AG20443 (cell line): ENCODE measurements around the gene RASGEF1B.

Experiments used
- DNase-seq: peaks from one replicate; pipeline ENCODE4 v3.0.0; 2012; ENCODE audit warnings: low spot score, mixed read lengths

Gene RASGEF1B

DNA sequence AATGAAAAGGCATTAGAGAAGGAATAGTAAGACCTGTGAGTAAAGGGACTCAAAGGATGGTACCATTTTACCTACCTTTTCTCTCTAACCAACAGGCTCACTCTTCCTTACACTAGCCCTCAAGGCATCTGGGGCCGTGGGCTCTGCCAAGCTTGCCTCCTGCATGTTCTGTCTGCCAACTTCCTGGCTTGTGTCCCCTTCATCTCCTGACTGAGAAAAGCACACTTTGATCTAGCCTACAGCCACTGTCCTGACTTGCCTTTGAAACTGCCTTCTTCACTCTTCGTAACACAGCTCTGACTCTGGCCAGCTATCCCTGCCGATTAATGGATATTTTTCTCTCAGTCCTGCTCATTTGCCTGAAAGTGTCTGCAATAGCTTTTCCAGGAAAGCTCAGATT, 76.5 kb downstream of the RASGEF1B start:
- DNase-seq = no peak

DNA sequence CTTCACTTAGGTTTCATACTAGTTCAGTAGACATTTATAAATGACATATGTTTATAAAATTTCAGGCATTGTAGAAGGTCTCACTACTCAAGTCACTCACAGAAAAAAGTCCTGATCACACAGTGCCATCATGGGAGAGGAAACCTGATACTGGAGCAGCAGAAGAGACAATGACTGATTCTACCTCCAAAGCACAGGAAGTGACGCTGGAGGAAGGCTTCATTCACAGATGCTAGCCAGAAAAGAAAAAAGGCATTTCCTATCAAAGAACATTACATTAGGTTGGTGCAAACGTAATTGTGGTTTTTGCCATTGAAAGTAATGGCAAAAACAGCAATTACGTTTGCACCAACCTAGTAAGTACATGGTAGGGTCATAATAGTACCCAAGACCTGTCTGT, 79.5 kb downstream of the RASGEF1B start:
- DNase-seq = no peak

DNA sequence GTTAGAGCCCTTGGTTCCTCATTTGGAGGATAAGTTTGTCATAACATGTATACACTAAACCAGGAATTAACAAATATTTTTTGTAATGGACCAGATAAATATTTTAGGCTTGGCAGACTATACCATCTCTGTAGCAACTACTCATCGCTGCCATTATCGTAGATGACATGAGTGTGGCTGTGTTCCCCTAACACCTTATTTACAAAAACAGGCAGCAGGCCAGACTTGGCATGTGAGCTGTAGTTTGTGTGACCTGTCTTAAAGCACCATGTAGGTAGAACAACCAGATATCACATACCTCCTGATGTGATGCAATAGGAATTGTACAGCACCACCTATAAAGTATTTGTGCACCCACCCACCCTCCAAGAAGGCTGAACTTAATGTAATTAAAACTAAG, 82.0 kb downstream of the RASGEF1B start:
- DNase-seq = no peak

DNA sequence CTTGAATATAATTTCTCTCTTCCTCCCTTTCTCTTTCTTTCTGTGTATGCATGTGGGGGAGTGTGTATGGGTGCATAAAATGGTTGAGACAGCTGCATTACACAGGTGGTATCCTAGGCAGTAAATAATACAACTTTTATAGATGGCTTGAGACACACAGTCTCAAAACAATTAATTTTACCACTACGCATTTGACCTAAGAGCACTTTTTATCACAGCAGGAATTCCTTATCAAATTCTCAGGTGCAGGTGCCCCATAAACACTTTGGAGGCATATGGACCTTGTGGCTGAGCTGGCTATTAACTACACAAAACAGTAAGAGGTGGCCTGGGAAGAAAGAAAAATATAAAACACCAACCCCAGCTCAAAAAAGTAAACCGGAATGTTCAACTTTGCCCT, 91.3 kb downstream of the RASGEF1B start:
- DNase-seq = no peak

DNA sequence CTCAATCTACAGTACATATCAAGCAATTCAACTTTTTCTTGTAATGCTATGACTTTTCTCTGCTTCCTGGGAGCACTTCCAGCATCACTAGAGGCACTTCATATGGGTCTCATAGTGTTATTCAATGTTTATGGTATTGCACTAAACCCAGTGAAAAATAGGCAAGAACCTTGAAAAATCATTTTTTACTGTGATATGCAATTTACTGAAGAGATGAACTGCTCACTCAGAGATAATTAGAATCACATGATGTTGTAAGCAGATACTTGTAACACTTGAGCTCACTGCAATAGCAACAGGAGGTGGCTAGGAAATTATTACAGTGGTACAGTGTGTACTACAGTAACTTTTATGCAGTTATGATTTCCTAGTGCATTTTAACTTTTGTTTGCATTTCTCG, 93.3 kb downstream of the RASGEF1B start:
- DNase-seq = no peak

DNA sequence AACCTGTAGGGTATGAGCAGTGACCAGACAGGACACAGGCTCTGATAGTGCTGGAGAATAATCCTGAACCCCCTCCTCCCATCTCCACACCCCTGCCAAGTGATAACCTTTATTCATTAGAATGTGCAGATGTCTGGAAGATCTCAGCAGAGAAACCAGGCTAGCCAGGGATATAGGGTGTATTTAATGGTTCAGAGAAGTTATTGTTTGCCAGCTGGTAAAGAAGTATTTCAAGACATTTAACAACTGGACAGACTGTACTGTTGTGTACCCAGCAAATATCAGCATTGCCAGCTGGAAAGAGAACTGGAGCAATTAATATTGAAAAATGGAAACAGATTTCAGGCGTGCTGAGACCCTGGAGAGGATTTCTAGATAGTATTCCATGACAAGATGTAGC, 94.5 kb downstream of the RASGEF1B start:
- DNase-seq = no peak

DNA sequence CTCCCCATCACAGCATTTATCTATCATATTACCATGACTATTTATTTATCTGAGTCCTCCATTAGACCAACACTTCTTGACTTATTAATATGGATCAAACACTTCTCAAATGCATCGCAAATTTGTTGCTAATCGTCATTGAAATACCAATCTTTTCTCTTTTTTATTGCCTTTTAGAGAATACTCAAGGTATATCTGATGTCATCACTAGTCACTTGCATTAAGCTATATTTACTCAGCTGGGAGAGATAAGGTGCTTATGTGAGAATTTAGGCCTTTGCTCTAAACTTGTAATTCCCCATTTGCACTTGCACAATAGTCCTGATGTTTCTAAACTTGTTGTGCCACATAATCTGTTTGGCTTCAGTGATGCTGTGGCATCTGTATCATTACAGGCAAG, 95.0 kb downstream of the RASGEF1B start:
- no peak for DNase-seq
